HG03575 (cell line): Measurements from ENCODE around the gene WDFY4.

Experiments
- ATAC-seq: cut with Tn5 transposase; IDR thresholded peaks from one replicate; pipeline ENCODE4 v1.9.1; 2021; ENCODE audit not compliant: unreplicated experiment, insufficient number of reproducible peaks, low FRiP score; ENCODE audit errors: extremely low read depth

The WDFY4 gene

DNA sequence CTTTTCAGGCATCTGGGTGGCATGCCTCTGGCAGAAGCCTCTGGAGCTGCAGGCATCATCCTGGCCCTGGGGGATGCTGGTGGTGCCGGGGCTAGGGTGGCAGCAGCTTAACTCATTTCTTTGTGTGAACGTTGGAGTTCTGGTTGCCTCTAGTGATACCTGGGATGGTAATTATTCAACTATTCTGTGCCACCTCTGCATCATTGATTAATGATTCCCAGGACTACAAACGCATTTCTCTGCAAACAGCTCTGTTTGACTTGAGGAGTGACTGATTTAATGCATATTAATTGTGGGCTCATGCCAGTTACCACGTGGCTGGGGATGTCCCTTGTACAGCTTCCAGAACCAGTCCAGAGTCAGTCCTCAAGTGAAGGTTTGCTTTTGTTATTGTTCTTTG lies 199.0 kb downstream of the WDFY4 start:
- ATAC-seq, result no peak

DNA sequence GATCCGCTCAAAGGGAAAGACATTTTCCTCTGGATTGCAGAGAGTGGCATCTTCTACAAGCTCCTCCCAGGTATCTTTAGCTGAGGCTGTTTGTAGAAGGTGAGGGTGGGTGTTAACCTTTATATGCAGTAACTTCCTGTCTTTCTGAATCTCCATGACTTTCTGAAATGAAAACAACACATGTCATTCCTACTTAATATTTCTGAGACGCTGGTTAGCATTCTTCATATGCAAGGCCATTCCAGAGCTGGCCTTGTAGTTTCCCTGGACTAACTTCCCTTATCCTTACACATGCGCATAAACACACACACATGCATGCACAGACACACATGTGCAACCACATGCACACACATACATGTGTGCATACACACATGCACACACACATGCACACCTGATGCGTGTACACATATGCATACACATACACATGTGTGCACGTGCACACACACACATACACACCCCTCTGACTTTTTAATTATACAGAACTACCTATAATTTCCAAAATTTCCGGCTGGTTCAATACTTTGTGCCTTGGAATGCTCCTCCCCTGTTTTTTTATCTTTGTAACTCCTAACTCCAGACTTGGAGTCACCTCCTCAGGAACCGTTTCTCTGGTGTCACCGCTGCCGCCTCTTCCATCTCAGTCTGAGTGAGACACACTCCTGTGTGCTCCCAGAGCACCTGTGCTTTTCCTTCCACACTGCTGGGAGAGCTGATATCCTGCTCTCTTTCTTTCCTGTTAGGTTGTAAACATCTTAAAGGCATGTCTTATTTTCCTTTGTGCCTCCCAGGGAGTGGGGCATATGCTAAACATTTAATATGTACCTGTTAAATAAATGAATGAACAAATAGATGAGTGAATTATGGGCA lies 199.7 kb downstream of the WDFY4 start:
- ATAC-seq, result no peak

DNA sequence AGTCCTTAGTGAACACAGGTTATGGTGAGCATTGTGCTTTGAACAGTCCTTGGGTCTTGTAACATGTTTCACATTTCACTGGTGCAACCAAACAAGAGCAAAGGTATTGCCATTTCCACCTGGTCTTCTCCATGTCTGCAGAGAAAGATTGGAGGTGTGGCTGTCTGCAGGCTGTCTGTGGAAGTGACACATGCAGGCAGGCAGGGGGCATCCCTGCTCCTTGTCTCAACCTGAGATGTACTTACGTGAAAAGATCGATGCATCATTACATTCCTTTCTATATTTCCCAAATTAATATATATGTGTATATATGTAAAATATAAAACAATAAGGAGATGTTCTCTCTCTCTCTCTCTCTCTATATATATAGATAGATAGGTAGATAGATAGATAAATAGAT lies 200.7 kb downstream of the WDFY4 start:
- no peak for ATAC-seq

DNA sequence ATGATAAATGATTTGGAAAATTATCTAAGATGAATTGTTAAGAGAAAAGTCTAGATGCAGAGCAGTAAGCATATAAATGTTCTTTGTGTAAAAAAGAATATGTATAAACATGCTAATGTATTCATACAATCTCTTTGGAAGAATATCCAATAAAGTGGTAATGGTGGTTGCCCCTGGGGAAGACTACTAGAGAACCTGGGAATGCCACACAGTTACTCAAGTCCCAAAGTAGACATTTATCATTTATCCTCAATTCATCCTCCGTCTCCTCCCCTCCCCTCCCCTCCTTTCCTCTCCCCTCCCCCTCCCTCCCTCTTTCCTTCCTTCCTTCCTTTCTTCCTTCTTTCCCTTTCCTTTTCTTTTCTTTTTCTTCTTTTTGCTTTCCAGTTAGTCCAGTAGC lies 203.3 kb downstream of the WDFY4 start:
- ATAC-seq, result no peak

DNA sequence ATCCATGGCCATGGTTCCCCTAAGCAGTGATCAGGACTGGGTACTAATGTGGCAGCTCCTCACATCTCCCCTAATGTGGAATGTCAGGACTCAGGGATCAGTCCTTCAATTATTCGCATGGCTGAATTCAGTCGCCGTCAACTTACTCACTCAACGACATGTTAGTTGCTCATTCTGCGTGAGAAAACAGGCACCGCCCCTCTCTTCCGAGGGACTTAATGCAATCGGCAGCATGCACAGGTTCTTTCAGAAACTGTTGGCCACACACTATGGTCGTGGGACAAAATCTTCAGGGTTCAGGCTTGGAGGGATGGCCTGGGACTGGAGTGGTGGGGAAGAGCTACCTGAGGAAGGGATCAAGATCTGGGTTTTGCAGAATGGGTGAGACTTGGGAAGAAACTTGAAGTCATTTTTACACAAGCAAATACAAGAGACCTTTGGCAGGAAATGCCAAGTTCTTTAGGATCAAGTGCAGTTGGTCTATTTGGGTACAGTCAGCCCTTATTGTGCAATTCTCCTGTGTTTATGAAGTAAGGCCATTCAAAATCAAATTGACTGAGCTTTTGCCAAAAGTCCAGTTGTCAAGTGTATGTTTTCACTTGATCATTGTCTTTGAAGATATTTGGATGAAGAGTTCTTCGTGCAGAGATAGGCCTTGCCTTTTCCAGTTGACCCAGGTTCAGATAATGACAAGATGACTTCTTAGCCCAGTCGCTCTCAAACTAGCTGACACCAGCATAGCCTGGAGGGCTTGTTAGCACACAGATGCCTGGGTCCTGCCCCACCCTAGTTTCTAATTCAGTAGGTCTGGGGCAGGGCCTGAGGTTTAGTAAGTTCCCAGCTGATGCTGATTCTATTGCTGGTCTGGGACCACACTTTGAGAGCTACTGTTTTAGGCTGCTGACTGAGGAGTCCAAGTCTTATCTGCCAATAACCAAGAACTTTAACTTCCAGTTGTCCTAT lies 206.5 kb downstream of the WDFY4 start:
- ATAC-seq, result no peak

DNA sequence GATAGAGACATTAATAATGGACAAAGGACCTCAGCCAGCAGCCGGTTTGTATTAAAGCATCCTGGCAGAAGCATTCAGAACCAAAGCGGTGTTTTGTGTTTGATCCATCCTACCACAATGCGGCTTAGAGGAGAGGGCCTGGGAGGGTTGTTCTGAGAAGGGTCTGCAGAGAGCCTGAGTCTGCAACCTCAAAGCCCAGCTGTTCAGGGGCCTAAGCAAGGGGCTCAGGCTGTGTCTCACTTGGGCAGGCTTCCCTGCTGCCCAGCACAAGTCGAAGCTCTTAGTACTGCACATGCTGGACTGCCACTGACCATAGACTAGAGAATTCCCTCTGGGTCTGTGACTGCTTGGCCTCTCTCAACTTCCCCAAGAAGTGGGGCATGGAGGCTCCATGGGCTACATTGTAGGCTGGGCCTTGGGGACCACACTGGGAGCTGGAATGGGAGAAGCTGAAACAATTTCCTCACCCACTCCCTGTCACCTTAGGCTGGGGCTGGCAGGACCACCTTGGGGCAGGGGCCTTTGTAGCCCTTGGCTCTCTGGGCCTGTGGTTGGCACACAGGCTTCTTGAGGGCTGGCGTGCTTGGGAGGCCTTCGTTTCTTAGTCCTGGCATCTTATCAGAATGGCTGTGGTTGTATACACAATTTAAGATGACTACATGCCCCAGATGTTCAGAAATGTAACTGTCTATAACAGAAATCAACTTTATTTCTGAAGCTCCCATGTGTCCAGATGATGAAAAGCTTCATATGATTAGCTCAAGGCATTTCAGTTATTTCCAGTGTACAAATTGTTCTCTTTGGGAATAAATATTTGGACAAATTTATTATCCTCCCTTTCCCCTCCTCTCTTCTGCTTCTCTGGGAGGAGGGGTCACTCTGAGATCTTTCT lies 210.5 kb downstream of the WDFY4 start:
- ATAC-seq, result no peak

DNA sequence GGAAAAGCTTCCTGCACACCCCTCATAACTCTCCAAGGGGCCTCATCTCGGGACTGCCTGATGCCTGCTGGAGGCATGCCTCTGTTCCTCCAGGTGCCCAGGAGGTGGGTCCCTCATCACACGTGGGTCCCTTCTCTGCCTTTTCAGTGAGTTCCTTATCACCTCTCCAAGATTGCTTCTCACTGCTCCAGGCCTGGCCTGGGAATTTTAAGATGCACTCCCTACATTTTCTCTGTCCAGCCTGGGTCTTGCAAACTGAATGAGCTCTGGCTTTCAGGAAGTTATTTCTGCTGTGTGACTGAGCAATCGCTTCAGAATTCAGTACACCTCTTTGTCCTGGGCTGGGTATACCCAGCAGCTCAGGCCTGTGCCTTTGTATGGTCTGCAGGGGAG lies 211.1 kb downstream of the WDFY4 start:
- no peak for ATAC-seq

DNA sequence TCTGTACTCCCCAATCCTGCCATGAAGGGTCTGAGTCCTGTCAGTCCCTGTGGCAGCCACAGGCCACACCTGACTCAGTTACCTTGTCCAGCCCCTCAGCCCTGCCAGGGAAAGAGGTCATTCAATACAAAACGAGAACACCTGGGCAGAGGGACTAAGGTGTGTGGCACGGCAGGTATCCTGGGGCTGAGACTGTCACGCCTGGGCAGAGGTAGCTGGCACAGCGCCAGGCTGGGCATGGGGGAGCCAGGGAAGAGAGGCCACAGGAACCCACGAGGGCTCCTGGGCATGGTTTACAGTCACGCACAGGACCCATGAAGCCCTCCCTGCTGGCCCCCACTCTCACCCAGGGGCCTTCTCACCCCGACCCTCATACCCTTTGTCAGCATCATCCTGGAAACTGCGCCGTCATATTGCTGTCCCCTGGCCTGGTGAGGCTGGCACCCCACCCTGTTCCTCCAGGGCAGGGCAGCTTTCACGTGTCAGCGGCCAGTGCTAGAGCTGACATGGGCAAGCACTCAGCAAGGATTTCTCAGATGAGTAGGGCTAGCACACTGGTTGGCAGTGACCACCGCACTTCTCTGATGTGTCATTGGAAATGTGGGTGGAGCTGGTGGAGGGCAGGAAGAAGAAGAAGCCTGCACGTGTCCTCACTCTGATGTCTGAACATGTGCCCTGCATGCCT lies 212.2 kb downstream of the WDFY4 start:
- no peak for ATAC-seq

DNA sequence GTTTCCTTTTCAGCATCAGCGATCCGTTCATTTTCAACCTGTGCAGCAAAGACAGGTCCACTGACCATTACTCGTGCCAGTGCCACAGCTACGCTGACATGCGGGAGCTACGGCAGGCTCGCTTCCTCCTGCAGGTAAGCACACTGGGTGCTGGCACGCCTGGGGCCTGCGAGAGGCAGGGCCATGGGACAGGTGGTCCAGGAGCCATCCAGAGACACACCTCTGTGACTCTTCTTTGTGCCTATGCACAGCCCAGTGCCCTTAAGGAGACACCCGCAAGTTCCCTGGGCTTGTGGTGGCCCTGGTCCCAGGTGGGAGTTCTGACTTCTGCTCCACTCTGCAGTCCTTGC lies 212.7 kb downstream of the WDFY4 start:
- ATAC-seq, result no peak

DNA sequence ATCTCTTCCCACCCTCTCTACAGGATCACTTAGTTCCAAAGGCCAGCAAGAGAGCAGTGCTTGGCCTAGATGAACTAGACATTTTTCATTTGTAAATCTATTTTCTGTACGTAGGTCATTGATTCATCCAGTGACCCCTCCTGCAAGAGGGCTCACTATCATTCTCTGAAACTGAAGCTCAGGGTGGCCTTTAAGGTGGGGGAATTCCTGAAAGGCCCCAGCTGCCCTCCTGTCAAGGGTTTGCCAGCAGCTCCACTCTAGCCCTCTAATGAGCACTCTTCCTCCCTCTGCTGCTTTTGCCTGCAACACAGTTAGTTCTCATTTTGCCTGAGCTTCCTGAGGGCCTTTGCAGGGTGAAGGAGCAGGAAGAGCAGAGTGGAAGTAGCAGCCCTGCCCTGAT lies 213.8 kb downstream of the WDFY4 start:
- no peak for ATAC-seq

DNA sequence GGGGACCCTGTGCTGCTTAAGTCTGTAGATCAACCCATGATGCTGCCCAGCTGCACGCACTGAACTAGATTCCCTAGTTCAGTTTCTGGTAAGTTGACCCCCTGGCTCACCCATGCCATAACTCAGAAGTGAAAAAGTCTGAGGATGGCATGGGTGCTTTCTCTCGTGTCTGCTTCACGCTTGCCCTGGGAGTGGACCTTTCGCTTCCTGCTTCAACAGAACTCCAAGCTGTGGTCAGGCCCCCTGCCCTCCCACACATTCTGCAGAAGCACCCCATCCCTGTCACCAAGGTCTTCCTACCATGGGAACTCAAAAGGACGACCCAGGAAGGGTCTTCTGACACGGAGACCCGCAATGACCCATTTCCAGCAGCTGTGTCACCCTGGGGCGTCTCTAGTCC lies 215.1 kb downstream of the WDFY4 start:
- ATAC-seq, result no peak

DNA sequence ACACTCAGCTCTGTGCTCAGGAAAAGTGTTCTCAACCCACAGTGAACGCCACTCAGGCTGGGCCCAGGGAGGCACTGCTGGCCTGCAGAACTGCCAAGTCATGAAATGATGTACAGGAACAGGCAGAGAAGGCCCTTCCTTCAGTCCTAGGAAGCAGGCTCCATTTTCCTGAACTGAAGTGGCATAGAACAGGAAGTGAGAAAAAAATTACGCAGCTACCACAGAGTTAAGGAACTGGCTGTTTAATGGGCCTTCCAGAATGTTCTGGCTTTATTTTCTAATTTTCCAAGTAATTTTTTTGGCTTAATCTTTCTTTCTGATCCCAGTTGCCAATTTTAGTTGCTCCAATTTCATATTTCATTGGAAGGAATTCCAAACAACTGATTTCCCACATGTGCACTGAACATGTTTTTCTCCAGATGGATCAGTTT lies 215.7 kb downstream of the WDFY4 start:
- ATAC-seq, result no peak

DNA sequence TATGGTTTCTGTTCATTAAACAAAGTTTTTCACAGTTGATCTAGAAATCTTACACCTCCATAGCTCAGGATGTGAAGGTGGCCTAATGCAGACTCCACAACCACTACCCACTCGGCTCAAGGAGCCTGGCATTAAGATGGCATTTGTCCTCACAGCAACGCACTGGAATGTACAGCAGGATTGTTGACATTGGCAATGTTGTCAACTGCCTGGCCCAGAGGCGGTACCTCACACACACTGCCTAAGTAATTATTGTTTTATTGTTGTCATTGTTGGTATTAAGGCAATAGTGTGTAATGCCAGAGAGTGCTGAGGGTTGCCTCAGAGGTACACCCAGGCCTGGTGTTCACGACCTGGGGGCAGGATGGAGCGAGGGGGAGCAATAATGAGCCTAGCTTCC lies 216.6 kb downstream of the WDFY4 start:
- no peak for ATAC-seq

DNA sequence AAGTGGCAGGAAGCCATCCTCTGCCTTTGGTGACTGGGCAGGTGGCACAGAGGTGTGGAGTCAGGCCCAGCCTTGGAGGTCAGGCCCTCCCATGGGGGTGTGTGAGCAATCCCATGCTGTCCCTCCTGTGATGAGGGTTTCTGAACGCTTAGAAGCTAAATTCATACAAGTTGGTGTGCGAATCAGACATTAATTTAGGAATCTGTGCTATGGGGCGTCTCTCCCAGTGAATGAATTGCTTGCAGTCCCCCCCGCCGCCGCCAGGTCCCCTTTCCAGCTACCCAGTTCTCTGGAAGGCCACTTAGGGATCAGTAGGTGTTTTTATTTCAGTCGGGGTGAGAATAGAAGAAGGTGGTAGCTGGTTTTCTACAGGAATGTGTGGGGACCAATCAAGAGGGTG lies 217.4 kb downstream of the WDFY4 start:
- ATAC-seq, result no peak

DNA sequence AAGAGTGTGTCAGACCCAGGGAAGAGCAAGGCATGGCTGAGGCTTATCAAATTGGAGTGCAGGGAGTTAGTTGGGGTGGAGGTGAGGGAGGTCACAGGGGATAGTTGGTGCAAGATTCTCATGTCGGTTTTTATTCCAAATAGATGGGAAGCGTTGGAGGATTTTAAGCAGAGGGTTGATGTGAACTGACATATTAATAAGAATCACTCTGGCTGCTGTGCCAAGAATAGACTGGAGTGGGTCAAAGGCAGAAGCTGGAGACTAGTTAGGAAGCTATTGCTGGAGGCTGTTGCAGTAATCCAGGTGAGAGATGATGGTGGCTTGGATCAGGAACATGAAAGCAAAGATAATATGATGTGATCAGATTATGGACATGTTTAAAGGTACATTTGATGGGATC lies 218.5 kb downstream of the WDFY4 start:
- ATAC-seq, result no peak

DNA sequence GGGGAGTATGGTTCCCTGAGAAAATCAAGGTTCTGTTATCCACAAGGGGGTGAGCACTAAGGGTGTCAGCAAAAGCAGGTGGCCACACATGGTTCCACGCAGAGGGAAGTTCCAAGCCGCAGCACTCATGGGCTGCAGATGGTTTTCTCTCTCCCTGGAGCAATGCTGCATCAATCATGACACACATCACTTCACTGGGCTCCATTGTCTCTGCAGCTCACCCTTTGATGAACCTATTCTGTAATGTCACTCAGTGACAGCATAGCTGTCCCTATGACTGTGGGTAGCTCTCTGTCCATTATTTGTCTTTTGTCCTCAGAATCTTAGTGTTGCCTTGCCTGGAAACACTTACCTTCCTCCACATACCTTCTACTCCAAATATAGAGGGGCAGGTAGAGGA lies 220.2 kb downstream of the WDFY4 start:
- no peak for ATAC-seq

DNA sequence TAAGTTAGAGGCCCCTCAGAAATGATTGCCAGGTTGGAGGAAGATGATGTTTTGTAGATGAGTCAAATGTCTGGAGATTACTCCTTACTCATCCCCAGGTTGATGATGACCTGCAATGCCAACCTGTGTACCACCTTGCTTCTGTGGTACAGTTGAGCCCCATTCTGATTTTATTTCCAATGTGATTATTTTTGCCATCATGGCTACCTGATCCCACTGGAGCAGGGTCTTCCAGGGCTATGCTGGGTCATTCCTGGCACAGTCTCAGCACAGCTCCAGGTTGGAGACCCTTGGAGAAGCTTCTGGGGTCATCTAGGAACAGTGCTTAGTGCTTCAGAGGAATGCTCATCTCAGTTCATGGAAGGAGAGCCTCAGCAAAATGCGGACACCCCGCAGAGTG lies 220.6 kb downstream of the WDFY4 start:
- ATAC-seq, result no peak

DNA sequence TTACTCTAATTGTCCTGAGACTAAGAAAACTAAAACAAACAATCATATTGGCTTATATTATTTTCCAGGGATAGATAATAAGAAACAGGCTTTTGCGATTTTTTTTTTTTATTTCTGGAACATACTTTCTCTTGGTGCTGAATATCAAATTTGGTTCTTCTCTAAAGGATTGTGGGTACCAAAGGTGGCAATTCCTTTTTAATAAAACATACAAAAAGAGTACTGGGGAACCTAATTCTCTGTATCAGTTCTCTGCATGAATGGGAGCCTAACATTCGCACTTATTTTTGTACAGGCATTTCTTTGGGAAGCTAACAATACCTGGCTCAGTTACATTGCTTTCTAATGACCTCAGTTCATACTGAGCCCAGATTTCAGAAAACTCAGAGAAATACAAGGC lies 222.2 kb downstream of the WDFY4 start:
- ATAC-seq, result no peak

DNA sequence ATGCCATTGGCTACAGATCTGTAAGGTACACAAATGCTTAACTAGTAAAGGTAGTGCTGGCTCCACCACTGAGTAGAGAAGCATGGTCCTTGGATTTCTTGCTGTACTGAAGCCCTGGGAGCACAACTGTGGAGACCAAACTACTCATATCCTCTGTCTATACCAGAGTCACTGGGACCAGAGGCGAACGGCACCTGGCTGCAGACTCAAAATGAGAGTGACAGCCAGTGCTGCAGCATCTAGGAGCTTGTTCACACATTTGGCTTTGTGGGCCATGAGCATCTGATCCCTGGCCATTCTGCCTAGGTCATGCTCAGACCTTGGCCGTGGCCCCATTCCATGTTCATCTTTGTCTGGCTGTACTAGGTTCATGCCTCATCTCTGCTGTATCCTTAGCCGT lies 223.1 kb downstream of the WDFY4 start:
- no peak for ATAC-seq
